HepG2 (cell line): ENCODE measurements around the gene HDAC4. TPM values are rescaled to one million over a fixed set of nuclear protein-coding genes. Genes with fewer than 3 reads are reported as not detected.

Experiments
- ESRRA ChIP-seq: sonication (generic); formaldehyde crosslinking; IDR thresholded peaks from 2 replicates; pipeline ENCODE4 v1.5.1; 2020; ENCODE audit warnings: mild to moderate bottlenecking, low read depth, missing genetic modification reagents
- GABPA ChIP-seq, 2 experiments: IDR thresholded peaks; 2 replicates each; pipeline ENCODE4 v1.6.1; 2011 to 2016; ENCODE audit warnings: low read depth in 2 of 2, low read length in 1 of 2, missing biosample characterization in 1 of 2, missing genetic modification characterization in 1 of 2
- HCFC1 ChIP-seq: fragments of 150-350 bp; IDR thresholded peaks from 2 replicates; pipeline ENCODE4 v1.6.1; 2014; ENCODE audit warnings: low read depth, low read length
- HMGXB3 ChIP-seq: sonication (generic); formaldehyde crosslinking; IDR thresholded peaks from 2 replicates; pipeline ENCODE4 v1.4.0; 2020; ENCODE audit warnings: missing genetic modification reagents, borderline replicate concordance
- HNF4A ChIP-seq: sonication (generic); formaldehyde crosslinking; IDR thresholded peaks from 2 replicates; pipeline ENCODE4 v1.4.0; 2020; ENCODE audit warnings: missing genetic modification reagents
- HOXA5 ChIP-seq: sonication (generic); formaldehyde crosslinking; IDR thresholded peaks from 2 replicates; pipeline ENCODE4 v1.4.0; 2020; ENCODE audit warnings: missing genetic modification reagents
- MED13 ChIP-seq: sonication (generic); formaldehyde crosslinking; IDR thresholded peaks from 2 replicates; pipeline ENCODE4 v1.5.0; 2020; ENCODE audit warnings: missing genetic modification reagents
- MIER2 ChIP-seq: IDR thresholded peaks from 2 replicates; pipeline ENCODE4 v1.6.1; 2016; ENCODE audit warnings: missing biosample characterization, missing genetic modification reagents
- MIER3 ChIP-seq: IDR thresholded peaks from 2 replicates; pipeline ENCODE4 v1.6.1; 2016; ENCODE audit warnings: missing compliant biosample characterization, borderline replicate concordance
- PHB2 ChIP-seq: fragments of 450-650 bp; IDR thresholded peaks from 2 replicates; pipeline ENCODE4 v1.6.1; 2018; ENCODE audit not compliant: partially characterized antibody
- SRSF1 ChIP-seq: fragments of 200-400 bp; formaldehyde crosslinking; optimal IDR thresholded peaks from 2 replicates; pipeline ENCODE3; 2017; ENCODE audit warnings: mild to moderate bottlenecking, low read depth, low read length, moderate library complexity
- TAF1 ChIP-seq: sonication (generic); formaldehyde crosslinking; IDR thresholded peaks from 2 replicates; pipeline ENCODE4 v1.4.0; 2020; ENCODE audit warnings: missing genetic modification reagents
- TOPORS ChIP-seq: sonication (generic); formaldehyde crosslinking; IDR thresholded peaks from 2 replicates; pipeline ENCODE4 v1.8.0; 2023; ENCODE audit warnings: mild to moderate bottlenecking, missing genetic modification reagents
- ZNF24 ChIP-seq: fragments of 450-650 bp; IDR thresholded peaks from 2 replicates; pipeline ENCODE4 v1.6.1; 2017; ENCODE audit warnings: antibody characterized with exemption, mild to moderate bottlenecking
- ZNF432 ChIP-seq: sonication (generic); formaldehyde crosslinking; IDR thresholded peaks from 2 replicates; pipeline ENCODE4 v1.5.0; 2020; ENCODE audit warnings: missing genetic modification reagents, mild to moderate bottlenecking, borderline replicate concordance
- ZNF549 ChIP-seq: sonication (generic); formaldehyde crosslinking; IDR thresholded peaks from 2 replicates; pipeline ENCODE4 v1.5.0; 2020; ENCODE audit warnings: missing genetic modification reagents
- ZNF576 ChIP-seq: sonication (generic); formaldehyde crosslinking; IDR thresholded peaks from 2 replicates; pipeline ENCODE4 v1.4.0; 2020; ENCODE audit warnings: mild to moderate bottlenecking, missing genetic modification reagents
- ZNF644 ChIP-seq: IDR thresholded peaks from 2 replicates; pipeline ENCODE4 v1.6.1; 2016; ENCODE audit warnings: low read depth
- polyA plus RNA-seq, 8 experiments: library from polyadenylated mRNA; depleted of rRNA in 3 of 8; stranded (reverse) in 7 of 8; unstranded in 1 of 8; fragments of >200 nt; fragmentation: Illumina TruSeq in 4 of 8; extraction: Trizol in 4 of 8; gene quantifications; 2 replicates each; pipeline versions ENCODE4 v1.2.1 to v1.2.3, GENCODE V29; 2011 to 2016; ENCODE audit warnings: low read depth in 4 of 8, missing spikeins in 1 of 8, mixed read lengths in 1 of 8; ENCODE audit not compliant: insufficient read depth in 1 of 8
- total RNA-seq, 5 experiments: library from RNA; depleted of rRNA; stranded (reverse); fragments of >200 nt; fragmentation: Illumina TruSeq; extraction: Trizol; gene quantifications; 2 replicates each; pipeline ENCODE4 v1.2.3, GENCODE V29; 2016; ENCODE audit warnings: low read depth in 1 of 5
- TF ChIP-seq, protein P1 (sequence below): sonication (generic); formaldehyde crosslinking; IDR thresholded peaks from 2 replicates; pipeline ENCODE4 v1.5.0; 2020; ENCODE audit warnings: missing genetic modification reagents
- TF ChIP-seq, protein P2 (sequence below): sonication (generic); formaldehyde crosslinking; IDR thresholded peaks from 2 replicates; pipeline ENCODE4 v1.8.1; 2023; ENCODE audit warnings: mild to moderate bottlenecking, missing genetic modification reagents
- TF ChIP-seq, protein P3 (sequence below), 2 experiments: sonication (generic) in 1 of 2; formaldehyde crosslinking in 1 of 2; IDR thresholded peaks; 2 replicates each; pipeline versions ENCODE4 v1.5.1 to v1.6.1; 2011 to 2020; ENCODE audit warnings: borderline replicate concordance in 1 of 2, low read depth in 1 of 2, low read length in 1 of 2, mild to moderate bottlenecking in 1 of 2, missing genetic modification reagents in 1 of 2, moderate library complexity in 1 of 2

The HDAC4 gene
- total and polyA plus RNA-seq, 2 of the 13 experiments (the other 11 are each of a cell fraction or from before 2014, with no cell fraction given): 10.1 to 11.5 TPM

- TF ChIP-seq, protein P1, sequence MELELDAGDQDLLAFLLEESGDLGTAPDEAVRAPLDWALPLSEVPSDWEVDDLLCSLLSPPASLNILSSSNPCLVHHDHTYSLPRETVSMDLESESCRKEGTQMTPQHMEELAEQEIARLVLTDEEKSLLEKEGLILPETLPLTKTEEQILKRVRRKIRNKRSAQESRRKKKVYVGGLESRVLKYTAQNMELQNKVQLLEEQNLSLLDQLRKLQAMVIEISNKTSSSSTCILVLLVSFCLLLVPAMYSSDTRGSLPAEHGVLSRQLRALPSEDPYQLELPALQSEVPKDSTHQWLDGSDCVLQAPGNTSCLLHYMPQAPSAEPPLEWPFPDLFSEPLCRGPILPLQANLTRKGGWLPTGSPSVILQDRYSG (CRISPR knock-in tag): peak; percentile 99
- peak; percentile 60; the same call in 1 of the 2 replicates for TF ChIP-seq MIER2 (CRISPR knock-in tag)
- peak; percentile 100 for TF ChIP-seq TAF1 (CRISPR knock-in tag)
- peak; percentile 85 for TF ChIP-seq HMGXB3 (CRISPR knock-in tag)
- TF ChIP-seq, protein P2, sequence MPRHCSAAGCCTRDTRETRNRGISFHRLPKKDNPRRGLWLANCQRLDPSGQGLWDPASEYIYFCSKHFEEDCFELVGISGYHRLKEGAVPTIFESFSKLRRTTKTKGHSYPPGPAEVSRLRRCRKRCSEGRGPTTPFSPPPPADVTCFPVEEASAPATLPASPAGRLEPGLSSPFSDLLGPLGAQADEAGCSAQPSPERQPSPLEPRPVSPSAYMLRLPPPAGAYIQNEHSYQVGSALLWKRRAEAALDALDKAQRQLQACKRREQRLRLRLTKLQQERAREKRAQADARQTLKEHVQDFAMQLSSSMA (CRISPR knock-in tag): peak; percentile 90; the same call in 1 of the 2 replicates
- TF ChIP-seq HCFC1: peak; percentile 64
- no peak for TF ChIP-seq PHB2
- no peak for TF ChIP-seq ZNF644 (CRISPR knock-in tag)
- TF ChIP-seq MED13 (CRISPR knock-in tag): peak; percentile 97
- TF ChIP-seq HOXA5 (CRISPR knock-in tag): peak; percentile 94
- TF ChIP-seq ZNF432 (CRISPR knock-in tag): no peak
- TF ChIP-seq SRSF1: peak; percentile 98
- TF ChIP-seq HNF4A (CRISPR knock-in tag): peak; percentile 35; the same call in 1 of the 2 replicates
- peak; percentile 77; the same call in 1 of the 2 replicates for TF ChIP-seq MIER3 (CRISPR knock-in tag)
- peak; percentile 99 for TF ChIP-seq TOPORS (CRISPR knock-in tag)
- TF ChIP-seq GABPA (IDR thresholded peaks at IDR 0.05; ENCODE audit: low read depth, low read length): no peak
- TF ChIP-seq GABPA (CRISPR knock-in tag; IDR thresholded peaks at IDR 0.05; ENCODE audit: low read depth): peak; percentile 81
- TF ChIP-seq ZNF24: 0 out of 2 replicates have a peak, but pooled peaks have one; percentile 56
- TF ChIP-seq, protein P3, sequence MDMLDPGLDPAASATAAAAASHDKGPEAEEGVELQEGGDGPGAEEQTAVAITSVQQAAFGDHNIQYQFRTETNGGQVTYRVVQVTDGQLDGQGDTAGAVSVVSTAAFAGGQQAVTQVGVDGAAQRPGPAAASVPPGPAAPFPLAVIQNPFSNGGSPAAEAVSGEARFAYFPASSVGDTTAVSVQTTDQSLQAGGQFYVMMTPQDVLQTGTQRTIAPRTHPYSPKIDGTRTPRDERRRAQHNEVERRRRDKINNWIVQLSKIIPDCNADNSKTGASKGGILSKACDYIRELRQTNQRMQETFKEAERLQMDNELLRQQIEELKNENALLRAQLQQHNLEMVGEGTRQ (IDR thresholded peaks at IDR 0.05; ENCODE audit: low read depth, low read length): peak; percentile 98
- TF ChIP-seq, protein P3 (CRISPR knock-in tag; IDR thresholded peaks at IDR 0.05; ENCODE audit: borderline replicate concordance): peak; percentile 98
- peak; percentile 85 for TF ChIP-seq ZNF576 (CRISPR knock-in tag)
- peak; percentile 80 for TF ChIP-seq ESRRA (CRISPR knock-in tag)
- peak; percentile 82; the same call in 1 of the 2 replicates for TF ChIP-seq ZNF549
These were observed 454 bp upstream of the HDAC4 start (continued) for GRCh38 chr2:239401067-239401880.
